ENCODE data around the gene ARHGEF37.
"Not testable (repeated sequence)": the region's sequence is repeated elsewhere in the genome, so short reads cannot be mapped to it uniquely, and the experiment has no call there.

The ARHGEF37 gene

GRCh38 chr5:149567226-149567625 lies 14.1 kb upstream of the ARHGEF37 start:
- DNase-seq = no peak

- no peak for DNase-seq
Measured at GRCh38 chr5:149572170-149572569, 9.1 kb upstream of the ARHGEF37 start.

GRCh38 chr5:149572576-149573231 lies 8.6 kb upstream of the ARHGEF37 start:
- no peak for DNase-seq

- no peak for DNase-seq
Measured at GRCh38 chr5:149575131-149575530, 6.2 kb upstream of the ARHGEF37 start.

GRCh38 chr5:149576021-149576420 lies 5.3 kb upstream of the ARHGEF37 start:
- DNase-seq = no peak

GRCh38 chr5:149578896-149579295 lies 2.4 kb upstream of the ARHGEF37 start:
- DNase-seq = no peak

GRCh38 chr5:149580808-149581191 lies 498 bp upstream of the ARHGEF37 start:
- DNase-seq = no peak

GRCh38 chr5:149581931-149582768 lies 852 bp downstream of the ARHGEF37 start:
- DNase-seq = no peak

GRCh38 chr5:149583394-149583793 lies 2.1 kb downstream of the ARHGEF37 start:
- DNase-seq = no peak

- DNase-seq = no peak
Measured at GRCh38 chr5:149584121-149584520, 2.8 kb downstream of the ARHGEF37 start.

GRCh38 chr5:149585910-149586309 lies 4.6 kb downstream of the ARHGEF37 start:
- DNase-seq = no peak

- DNase-seq = no peak
Measured at GRCh38 chr5:149586708-149587318, 5.5 kb downstream of the ARHGEF37 start.

GRCh38 chr5:149588936-149589335 lies 7.6 kb downstream of the ARHGEF37 start:
- no peak for DNase-seq

GRCh38 chr5:149593370-149593769 lies 12.1 kb downstream of the ARHGEF37 start:
- DNase-seq = no peak

GRCh38 chr5:149594206-149594895 lies 13.1 kb downstream of the ARHGEF37 start:
- no peak for DNase-seq

- DNase-seq = not testable (repeated sequence)
Measured at GRCh38 chr5:149595105-149595504, 13.8 kb downstream of the ARHGEF37 start.

GRCh38 chr5:149596712-149597111 lies 15.4 kb downstream of the ARHGEF37 start:
- DNase-seq = no peak

- DNase-seq = no peak
Measured at GRCh38 chr5:149597618-149598017, 16.3 kb downstream of the ARHGEF37 start.

GRCh38 chr5:149598234-149598633 lies 16.9 kb downstream of the ARHGEF37 start:
- not testable (repeated sequence) for DNase-seq

GRCh38 chr5:149598966-149599365 lies 17.7 kb downstream of the ARHGEF37 start:
- DNase-seq = no peak

GRCh38 chr5:149599375-149599774 lies 18.1 kb downstream of the ARHGEF37 start:
- no peak for DNase-seq

GRCh38 chr5:149600932-149601331 lies 19.6 kb downstream of the ARHGEF37 start:
- no peak for DNase-seq

- no peak for DNase-seq
Measured at GRCh38 chr5:149603210-149603609, 21.9 kb downstream of the ARHGEF37 start.

Data from NCI-H1048 (cell line).